Amniotic epithelial cell (primary cell): ENCODE results near the gene PLA2G5.
A peak's percentile ranks its signal among the peaks of the same experiment; 100 is the strongest.
"Not testable (repeated sequence)": the region's sequence is repeated elsewhere in the genome, so short reads cannot be mapped to it uniquely, and the experiment has no call there.

Experiments
- DNase-seq: peaks from one replicate; pipeline ENCODE4 v3.0.0-alpha.2; 2010; ENCODE audit warnings: low read depth

Gene PLA2G5, protein sequence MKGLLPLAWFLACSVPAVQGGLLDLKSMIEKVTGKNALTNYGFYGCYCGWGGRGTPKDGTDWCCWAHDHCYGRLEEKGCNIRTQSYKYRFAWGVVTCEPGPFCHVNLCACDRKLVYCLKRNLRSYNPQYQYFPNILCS

DNA sequence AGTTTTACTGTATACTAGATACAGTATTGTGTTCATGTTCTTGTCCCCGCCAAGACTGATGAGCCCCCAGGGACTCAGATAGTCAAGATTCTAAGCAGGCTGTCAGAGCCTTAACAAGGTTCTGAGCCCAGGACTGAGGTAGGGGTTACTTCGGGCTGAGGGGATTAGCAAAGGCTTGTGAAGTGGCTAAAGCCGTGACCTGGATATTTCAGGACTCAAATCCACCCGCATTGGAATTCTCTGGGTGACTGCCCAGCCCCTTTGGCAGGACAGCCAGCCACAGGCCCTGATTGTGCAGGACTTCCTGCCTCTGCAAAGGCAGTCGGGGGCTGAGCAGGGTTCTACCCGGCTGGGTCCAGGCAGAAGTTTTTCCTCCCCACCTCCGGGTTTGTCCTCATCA is at the start of gene PLA2G5:
Gene PLA2G5, plus strand, starts transcription at position 321 of the 400 bp plus-strand sequence. CDS start 14,637 bp downstream, outside the sequence.
- DNase-seq: peak; percentile 18

- peak; percentile 61 for DNase-seq
Measured at GRCh38 chr1:20028125-20028524, 41.9 kb upstream of the PLA2G5 start.

DNA sequence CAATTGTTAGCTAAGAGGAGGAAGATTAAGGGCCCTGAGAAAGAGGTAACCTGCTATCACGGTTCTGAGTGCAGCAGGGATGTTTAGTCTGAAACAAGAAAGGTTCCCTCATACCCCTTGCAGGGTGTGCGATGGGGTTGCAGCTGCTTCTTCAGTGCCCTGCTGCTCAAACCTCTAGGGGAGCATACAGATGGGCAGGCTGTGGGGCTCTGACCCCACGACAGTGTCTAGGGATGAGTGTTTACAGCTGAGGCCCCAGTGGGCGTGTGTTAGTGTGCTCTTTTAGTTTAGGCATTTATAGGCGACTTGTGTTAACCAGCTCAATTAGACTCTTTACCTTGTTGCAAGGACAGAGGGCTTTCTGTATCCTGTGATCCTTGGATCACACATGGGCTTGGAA is 41.3 kb upstream of the PLA2G5 start:
- DNase-seq: no peak

- peak; percentile 55 for DNase-seq
Measured at GRCh38 chr1:20029178-20029912, 40.6 kb upstream of the PLA2G5 start.

DNA sequence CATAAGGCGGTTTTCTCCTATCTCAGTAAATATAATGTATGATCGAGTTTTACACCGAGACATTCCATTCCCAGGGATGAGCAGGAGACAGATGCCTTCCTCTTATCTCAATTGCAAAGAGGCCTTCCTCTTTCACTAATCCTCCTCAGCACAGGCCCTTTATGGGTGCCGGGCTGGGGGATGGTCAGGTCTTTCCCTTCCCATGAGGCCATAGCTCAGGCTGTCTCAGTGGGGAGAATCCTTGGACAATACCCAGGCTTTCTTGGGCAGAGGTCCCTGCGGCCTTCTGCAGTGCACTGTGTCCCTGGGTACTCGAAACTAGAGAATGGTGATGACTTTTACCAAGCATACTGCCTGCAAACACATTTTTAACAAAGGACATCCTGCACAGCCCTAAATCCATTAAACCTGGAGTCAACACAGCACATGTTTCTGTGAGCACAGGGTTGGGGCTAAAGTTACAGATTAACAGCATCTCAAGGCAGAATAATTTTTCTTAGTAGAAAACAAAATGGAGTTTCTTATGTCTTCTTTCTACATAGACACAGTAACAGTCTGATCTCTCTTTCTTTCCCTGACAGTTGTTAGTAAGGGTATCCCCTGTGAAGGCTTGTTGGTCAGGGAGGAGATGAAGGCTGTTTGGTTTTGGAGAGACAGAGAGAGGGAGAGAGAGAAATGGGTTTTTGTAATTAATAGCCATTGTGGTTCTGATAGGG is 39.4 kb upstream of the PLA2G5 start:
- peak; percentile 50 for DNase-seq

DNA sequence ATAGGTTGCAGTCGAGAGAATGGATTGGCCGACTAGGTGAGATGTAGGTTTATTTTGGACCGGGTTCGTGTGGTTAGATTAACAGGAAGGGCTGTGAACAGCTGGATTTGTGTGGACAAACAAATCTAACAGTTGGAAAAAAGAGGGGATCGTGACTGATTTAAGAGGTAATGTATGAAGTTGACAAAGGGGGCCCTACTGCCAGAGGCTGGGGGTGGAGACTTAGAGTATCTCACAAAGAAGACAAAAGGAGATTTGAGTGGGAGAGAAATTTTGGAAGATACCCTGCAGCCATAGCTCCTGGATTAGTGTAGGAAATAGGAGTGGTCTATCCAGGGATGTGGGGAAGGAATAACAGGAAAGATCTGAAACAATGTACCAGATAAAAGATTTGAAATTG is 38.8 kb upstream of the PLA2G5 start:
- no peak for DNase-seq

DNA sequence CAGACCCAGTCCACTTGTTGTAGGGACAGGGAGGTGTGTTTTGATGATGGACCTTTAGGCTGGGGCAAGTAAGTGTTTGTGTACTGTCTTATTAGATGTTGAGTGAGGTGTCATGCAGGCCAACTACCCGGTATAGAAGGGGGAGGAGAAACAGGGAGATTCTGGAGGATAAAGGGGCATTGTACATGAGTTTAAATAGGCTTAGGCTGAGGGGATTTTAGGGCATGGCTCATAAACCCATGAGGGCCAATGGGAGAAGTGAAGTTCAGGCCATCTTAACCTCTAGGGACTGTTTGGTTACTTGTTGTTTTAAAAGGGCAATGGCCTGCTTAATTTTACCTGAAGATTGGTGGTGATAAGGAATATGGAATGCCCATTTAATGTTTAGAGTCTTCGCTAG is 38.2 kb upstream of the PLA2G5 start:
- DNase-seq: no peak

GRCh38 chr1:20032425-20032824 is 37.6 kb upstream of the PLA2G5 start:
- DNase-seq: no peak

DNA sequence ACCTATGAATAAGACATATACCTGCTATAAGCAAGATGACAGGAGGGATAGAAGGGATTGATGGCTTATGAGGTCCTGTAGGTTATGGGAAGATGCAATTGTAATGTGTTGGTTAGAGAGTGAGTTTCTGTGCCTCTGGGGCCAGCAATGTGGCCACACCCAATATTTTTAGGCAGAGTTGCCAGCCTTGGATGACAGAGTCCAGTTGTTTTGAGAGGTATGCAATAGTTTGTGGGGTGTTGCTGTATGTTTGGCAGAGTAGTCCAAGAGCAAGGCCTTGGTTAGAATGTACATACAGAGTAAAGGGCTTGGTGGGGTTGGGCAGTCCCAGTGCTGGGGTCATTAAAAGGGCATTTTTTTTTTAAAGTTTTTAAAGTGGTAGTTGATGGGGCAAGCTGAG is 36.6 kb upstream of the PLA2G5 start:
- no peak for DNase-seq

GRCh38 chr1:20035114-20035513 is 34.9 kb upstream of the PLA2G5 start:
- DNase-seq: peak; percentile 44

DNA sequence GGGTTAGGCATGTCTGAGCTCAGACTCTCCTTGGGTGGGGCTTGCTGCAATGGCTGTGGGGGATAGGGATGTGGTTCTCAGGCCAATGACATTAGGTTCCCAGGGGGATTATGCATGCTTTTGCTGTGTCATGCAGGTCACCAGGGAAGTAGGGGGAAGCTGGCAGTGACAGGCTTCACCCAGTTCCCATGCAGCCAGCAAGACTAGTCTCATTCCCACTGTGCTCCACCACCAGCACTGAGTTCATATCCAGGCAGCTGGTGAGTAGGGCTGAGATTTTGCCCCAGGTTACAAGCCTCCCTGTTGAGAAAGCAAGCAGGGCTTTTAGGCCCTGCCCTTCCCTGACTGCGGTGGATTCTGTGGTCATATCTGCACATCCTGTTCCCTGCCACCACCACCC is 32.1 kb upstream of the PLA2G5 start:
- no peak for DNase-seq

DNA sequence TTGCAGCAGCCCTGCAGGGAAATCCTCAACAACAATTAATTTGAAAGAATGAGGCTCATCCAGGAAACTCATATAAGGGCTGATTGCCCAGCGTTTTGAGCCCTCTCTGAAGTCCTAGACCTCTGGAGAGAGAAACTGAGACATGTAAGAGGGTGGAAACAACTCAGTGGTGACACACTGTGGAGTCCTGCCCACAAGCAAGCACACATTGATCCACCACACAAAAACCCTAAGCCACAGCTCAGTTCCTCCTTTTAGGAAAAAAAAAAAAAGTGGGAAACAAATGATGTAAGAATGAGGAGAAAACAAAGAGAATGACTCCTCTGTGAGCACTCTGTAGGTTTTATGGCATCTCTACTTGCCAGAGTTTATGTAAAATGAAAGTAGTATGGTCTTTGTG is 22.9 kb upstream of the PLA2G5 start:
- DNase-seq: no peak

GRCh38 chr1:20048563-20048962 is 21.4 kb upstream of the PLA2G5 start:
- no peak for DNase-seq

- DNase-seq: not testable (repeated sequence)
Measured at GRCh38 chr1:20049056-20049798, 20.8 kb upstream of the PLA2G5 start.

GRCh38 chr1:20051218-20051829 is 18.7 kb upstream of the PLA2G5 start:
- DNase-seq: no peak

DNA sequence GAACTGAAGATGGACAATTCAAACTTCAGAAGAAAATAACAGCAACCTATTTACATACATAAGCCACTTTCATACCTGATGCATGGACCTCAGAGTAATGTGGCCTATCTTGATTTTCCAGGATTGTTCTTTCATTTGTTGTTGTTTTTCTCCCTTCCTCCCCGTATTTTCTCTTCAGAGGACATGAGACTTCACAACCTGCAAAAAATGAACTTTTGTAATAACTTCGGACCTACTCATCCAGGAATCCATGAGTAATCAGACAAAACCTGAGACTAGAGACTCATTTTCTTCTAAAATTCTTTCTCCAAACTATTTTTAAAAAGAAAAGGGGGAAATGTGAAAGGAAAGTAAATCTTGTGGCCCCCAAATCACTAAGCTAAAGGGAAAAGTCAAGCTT is 17.6 kb upstream of the PLA2G5 start:
- no peak for DNase-seq

DNA sequence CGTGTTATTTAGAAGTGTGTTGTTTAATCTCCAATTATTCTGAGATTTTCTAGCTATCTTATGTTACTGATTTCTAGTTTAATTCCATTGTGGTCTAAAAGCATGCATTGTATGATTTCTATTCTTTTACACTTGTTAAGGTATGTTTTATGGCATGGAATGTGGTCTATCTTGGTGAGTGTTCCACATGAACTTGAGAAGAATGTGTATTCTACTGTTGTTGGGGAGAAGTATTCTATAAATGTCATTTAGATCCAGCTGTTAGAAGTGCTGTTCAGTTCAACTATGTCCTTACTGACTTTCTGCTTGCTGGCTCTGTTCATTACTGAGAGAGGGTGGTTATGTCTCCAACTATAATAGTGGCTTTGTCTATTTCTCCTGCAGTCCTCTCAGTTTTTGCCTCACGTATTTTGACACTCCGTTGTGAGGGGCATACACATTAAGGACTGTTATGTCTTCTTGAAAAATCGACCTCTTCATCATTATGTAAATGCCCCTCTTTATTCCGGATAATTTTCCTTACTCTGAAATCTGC is 12.0 kb upstream of the PLA2G5 start:
- no peak for DNase-seq

- DNase-seq: peak; percentile 73
Measured at GRCh38 chr1:20058531-20058930, 11.5 kb upstream of the PLA2G5 start.

- no peak for DNase-seq
Measured at GRCh38 chr1:20059847-20060246, 10.1 kb upstream of the PLA2G5 start.

DNA sequence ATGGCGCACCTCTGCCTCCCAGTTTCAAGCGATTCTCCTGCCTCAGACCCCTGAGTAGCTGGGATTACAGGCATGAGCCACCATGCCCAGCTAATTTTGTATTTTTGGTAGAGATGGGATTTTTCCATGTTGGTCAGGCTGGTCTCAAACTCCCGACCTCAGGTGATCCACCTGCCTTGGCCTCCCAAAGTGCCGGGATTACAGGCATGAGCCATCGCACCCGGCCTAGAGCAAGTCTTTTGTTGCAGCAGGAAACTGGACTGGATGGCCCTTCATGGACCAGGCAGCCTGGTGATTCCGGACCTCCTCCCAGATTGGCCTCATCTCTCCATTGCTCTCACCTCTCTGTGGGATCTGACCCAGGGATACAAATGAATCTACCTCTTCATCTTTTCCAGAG is 9.2 kb upstream of the PLA2G5 start:
- DNase-seq: not testable (repeated sequence)

GRCh38 chr1:20061866-20062265 is 8.1 kb upstream of the PLA2G5 start:
- DNase-seq: no peak

GRCh38 chr1:20063861-20064292 is 6.1 kb upstream of the PLA2G5 start:
- peak; percentile 67 for DNase-seq
